Measurements from ENCODE around the gene CPSF6.
A peak's percentile ranks its signal among the peaks of the same experiment; 100 is the strongest.
"Not testable (repeated sequence)": the region's sequence is repeated elsewhere in the genome, so short reads cannot be mapped to it uniquely, and the experiment has no call there.

CPSF6 gene, protein sequence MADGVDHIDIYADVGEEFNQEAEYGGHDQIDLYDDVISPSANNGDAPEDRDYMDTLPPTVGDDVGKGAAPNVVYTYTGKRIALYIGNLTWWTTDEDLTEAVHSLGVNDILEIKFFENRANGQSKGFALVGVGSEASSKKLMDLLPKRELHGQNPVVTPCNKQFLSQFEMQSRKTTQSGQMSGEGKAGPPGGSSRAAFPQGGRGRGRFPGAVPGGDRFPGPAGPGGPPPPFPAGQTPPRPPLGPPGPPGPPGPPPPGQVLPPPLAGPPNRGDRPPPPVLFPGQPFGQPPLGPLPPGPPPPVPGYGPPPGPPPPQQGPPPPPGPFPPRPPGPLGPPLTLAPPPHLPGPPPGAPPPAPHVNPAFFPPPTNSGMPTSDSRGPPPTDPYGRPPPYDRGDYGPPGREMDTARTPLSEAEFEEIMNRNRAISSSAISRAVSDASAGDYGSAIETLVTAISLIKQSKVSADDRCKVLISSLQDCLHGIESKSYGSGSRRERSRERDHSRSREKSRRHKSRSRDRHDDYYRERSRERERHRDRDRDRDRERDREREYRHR

DNA sequence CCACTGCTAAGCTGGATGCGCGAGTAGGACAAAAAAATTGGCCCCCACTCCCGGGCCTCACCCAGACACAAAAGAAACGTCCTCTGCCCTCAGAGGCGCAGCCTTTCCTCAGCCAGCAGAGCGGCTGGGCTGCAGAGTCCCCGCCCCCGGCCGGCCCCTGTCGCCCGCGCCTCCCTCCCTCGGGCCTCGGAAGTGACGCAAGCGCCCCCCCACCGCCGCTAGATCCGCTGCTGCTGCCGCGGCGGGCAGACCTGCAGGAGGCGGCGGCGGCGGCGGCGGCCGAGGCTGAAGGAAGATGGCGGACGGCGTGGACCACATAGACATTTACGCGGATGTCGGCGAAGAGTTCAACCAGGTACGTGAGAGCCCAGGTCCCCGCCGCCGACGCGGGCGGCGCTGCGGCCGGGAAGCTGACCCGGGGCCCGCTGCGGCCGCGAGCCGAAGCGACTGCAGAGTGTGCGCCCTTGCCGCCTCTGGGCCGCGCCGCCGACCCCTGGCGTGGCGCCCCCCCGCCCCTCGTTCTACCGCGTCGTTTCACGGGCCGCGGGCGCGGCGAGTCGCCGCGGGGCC is at the start of gene CPSF6:
Gene CPSF6, plus strand, starts transcription at position 218 of the 570 bp plus-strand sequence. Its CDS starts 78 bp downstream, at position 296.
- peak; percentile 93 to 94 for DNase-seq (ENCODE audit: low read depth in 2 of 2)

DNA sequence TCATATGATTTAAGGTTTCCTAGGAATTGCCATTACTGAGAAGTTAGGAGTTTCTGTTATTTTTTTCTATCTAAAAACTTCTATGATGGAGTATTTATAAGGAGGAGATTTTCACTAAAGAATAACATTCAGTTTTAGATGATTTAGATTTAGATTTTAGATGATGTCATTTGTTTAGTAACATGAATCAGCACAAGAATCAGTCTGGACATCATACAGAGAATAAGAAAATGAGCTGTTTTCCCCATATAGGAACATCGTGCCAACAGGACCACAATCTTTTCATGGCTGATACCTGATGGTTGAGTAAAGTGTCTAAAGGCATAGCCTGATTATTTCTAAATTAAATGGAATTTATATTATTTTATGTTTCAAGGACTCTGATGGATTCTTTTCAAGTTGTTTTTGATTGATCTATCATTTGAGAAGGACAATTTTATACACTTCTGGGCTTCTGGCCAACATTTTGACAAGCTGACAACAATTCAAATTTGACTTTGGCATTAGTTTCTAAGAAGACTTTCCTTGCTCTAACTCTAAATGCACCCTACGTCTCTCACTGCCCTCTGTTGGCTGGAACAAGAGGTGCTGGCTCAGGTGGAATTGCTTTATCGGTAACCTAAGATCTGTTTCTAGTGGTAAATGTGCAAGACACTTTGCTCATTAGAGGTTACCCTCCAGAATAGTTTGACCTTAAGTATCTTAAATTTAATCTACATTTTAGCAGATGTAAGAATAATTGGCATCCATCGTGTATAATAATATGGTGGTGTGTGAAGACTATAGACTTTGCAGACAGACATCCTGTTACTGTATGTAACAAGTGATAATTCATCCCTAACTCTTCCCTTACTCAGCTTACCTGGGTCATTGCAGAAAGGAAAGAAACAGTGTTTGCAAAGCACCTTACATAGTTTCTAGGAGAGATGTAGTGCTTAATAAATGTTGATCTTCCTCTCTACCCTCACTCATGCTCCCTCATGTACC is 42.8 kb upstream of the CPSF6 start:
- no peak for DNase-seq (ENCODE audit: low read depth in 2 of 2)

DNA sequence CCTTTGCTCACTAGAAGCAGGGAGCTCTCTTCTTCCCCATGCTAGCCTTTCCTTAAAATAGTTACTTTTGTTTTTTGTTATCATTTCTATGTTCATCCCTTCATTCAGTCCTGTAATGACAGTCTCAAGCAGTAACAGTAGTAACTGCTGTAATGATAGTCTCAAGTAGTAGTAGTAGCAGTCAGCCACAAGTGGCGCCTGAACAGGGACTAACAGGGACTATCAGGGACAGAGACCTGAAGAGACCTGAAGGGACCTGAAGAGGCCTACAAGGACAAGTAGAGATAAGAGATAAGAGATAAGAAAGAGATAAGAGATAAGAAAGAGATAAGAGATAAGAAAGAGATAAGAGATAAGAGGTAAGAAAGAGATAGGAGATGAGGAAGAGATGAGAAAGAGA is 39.4 kb upstream of the CPSF6 start:
- not testable (repeated sequence) for DNase-seq (ENCODE audit: low read depth in 2 of 2)

DNA sequence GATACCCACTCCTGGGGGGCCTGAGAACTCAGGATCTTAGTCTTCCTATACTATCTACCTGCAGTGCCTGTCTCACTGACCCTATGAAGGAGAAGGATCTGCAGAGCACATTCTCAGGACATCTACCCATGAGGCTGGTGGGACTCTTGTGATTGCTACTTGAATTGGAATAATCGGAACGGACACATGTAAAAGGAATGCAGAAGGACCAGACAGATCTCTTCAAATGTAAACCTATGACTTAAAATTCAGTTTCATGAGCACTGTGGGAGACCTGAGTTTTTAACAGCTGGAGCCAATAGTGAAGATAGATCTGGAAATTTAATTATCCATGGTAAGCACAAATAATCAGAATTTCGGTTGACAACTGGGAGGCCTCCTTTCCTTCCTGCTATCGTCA is 35.2 kb upstream of the CPSF6 start:
- DNase-seq (ENCODE audit: low read depth in 2 of 2) = no peak

DNA sequence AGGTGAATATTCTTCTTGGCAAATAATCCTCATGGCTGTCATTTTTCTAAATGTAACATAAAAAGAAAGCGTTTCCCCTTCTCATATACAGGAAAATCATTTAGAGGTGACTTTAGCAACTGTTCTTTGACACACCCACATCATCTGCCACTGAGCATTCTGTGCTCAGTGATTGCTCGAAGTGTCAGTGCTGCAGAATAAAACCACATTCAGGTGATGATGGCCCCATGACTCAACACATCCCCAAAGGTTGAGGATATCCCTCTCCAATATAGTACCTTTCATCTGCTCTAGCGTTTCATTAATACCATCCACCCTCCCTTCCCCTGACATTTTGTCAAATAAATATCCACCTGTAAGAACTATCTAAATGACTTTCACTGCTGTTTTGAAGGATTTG is 28.7 kb upstream of the CPSF6 start:
- DNase-seq (ENCODE audit: low read depth in 2 of 2) = no peak

DNA sequence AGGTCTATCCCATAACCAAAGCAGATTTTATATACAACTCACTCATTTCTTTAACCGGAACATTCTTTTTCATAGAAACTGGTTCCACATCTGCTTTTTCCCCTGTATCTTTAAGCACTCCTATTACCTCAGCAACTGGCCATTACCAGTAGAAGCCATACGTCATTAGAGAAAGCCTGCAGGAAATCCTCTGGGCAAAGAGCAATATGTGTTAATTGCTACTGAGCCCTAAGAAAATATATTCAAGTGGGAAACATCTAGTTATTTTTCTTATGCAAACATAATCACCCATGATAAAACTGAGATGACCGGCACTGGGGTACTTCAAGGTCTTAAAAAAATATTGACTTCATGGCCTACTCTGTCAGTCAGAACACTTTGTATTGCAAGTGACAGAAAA is 28.2 kb upstream of the CPSF6 start:
- no peak for DNase-seq (ENCODE audit: low read depth in 2 of 2)

DNA sequence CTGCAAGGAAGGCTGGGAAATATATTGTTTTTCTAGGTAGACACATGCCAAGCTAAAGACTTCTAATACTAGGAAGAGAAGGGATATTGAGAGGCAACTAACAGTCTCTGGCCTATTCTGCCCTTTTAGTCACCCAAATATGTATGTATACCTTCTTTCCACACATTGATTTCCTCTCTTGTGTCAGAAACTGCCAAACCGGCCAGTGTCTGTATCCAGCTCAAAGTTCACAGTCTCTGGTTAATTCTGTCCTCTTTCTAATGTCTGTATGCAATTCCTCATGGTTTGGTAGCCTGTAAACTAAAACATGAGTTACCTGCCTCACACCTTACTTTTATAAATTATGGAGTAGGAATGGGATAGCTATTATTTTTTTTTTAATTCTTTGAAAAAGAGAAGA is 25.2 kb upstream of the CPSF6 start:
- DNase-seq (ENCODE audit: low read depth in 2 of 2) = no peak

DNA sequence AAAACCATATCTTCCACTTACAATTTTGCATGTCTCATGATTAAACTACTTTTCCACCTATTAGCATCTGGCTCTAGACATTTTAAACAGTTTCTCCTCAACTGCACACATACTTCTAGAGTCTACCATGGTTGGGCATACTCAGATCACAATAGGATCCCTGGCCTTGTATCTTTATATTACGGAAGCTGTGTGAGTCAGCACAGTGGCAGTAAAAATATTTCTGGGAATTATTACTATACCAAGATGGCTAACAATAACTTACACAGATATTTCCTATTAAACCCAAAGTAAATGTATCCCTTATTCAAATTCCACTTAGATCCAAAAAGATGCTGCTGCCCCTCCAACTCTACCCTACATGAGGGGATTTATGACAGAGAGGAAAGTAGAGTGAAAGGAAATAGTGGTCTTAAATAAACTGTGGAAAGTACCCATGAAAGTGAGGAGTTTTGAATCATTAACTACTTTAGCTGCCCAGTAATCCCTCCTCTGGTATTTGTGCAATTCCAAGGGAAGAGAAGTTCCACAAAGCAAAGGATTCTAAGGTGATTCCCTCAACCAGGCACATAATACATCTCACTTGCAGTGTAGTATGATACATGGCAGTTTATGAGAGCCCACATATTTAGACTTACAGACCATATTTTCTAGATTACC is 14.0 kb upstream of the CPSF6 start:
- no peak for DNase-seq (ENCODE audit: low read depth in 2 of 2)

DNA sequence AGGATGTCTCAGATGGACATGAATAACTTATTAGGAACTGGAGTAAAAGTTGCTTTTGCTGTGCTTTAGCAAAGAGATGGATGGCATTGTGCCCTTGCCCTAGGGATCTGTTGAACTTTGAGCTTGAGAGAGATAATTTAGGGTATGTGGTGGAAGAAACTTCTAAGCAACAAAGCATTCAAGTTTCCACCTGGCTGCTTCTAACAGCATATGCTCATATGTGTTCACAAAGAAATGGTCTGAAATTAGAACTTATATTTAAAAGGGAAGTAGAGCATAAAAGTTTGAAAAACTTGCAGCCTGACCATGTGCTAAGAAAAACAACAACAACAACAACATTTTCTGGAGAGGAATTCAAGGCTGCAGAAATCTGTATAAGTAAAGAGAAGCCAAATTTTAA is 7.9 kb upstream of the CPSF6 start:
- DNase-seq (ENCODE audit: low read depth in 2 of 2) = no peak

DNA sequence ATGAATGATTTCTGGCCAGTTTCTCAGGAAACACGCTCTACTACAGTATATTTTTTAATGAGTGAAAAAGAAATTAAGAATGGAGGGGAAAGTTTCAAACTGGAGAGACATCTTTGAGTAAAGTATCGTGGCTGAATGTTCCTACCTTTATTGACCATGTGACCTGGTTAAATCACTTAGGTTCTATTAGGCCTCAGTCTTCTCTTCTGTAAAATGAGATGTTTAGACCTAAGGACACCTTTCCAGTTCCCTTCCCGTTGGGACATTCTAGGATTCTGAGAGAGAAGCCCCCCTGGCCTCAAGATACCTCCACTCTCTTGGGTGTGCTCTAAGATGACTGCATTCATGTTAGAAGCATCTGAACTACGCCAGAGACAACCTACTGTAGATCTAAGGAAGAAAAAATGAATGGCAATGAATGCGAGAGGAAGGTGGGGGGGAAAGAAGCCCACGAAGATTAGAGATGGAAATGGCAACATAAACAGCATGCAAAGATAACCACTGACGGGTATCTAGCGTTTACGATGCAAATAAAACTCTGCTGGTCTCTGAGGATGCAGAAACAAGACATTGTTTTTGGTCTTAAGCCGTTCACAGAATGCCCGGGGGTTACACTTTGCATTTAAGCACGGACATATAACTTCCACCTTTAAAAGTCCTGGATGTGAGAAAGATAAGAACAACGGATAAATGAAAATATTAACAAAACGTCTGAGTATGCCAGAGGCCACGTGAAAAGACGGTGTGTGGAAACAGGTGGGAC is 599 bp upstream of the CPSF6 start:
- DNase-seq (ENCODE audit: low read depth in 2 of 2) = no peak

DNA sequence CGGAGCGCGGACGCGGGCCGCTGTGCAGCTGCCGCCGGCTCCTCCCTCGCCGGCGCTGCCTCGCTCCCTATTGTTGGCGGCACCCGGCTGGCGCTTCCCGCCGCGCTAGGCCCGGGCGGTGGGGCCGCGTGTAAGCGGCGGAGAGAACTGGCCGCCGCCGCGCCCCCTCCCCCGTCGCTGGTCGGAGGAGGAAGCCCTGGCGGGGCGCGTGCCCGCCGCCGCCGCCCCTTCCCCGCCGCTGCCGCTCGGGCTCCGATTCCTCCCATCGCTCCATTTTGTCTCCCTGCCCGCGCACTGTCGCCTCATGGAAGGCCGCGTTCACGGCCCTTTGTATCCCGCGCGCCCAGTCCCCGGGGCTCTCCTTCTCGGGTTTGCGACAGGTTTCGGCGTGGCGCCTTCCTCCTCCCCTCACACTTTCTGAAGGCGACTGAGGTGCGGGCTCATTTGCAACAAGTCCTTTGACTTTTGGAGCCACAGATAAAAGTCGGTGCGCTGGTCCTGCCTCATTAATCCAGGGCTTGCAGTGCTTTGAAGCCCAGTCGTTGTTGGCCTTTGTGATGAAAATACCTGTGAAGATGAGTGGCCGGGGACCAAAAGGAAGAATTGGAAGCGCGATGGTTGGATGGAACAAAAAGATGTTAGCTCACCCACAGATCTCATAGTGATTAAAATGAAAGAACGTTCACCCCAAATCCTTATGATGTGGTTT is 707 bp downstream of the CPSF6 start:
- DNase-seq (ENCODE audit: low read depth in 2 of 2) = peak in 1 of 2 donors; percentile 15

DNA sequence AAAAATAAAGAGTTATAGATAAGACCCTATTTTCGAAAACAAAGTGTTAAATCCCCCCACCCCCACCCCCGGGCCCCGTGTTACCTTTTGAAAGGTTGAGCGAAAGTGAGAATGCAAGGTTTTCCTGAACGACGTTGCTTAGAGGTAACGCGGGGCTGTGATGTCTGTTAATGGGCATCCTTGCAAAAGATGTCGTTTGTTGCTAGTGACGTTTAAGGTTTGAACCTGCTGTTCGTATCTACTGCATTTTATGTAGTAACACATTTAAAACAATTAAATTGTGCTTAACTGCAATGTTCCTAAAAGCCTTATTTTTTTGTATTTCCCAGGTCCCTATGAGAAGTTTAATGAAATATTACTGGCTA is 1.2 kb downstream of the CPSF6 start:
- DNase-seq (ENCODE audit: low read depth in 2 of 2) = peak in 1 of 2 donors; percentile 17

DNA sequence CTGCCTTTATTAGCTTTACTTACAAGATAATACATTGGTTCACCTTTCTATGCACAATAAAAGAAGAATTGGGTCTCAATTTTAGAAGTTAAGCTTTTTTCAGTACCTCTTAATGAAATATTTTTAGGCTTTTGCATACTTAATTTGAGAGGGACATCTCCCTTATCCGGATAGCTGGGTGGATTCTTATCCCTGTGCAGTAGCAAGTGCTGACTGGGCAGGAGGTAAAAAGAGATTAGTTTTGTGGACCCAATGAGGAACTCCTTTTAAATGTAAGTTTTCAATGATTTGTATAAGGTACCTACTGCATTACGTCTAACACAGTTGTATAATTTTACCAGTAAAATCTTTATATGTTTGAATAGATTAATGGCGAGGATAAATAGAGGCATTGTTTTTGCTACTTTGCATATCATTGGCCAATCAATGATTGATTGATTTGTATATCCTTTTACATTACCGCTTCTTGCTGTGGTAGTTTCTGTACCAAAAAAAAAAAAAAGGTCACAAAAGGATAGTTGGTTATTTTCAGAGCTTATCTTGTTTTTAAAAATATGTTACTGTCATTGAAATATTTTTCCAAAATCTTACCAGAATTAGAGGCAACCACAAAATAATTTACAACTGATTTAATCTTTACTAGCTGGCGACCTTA is 2.2 kb downstream of the CPSF6 start:
- DNase-seq (ENCODE audit: low read depth in 2 of 2) = no peak

DNA sequence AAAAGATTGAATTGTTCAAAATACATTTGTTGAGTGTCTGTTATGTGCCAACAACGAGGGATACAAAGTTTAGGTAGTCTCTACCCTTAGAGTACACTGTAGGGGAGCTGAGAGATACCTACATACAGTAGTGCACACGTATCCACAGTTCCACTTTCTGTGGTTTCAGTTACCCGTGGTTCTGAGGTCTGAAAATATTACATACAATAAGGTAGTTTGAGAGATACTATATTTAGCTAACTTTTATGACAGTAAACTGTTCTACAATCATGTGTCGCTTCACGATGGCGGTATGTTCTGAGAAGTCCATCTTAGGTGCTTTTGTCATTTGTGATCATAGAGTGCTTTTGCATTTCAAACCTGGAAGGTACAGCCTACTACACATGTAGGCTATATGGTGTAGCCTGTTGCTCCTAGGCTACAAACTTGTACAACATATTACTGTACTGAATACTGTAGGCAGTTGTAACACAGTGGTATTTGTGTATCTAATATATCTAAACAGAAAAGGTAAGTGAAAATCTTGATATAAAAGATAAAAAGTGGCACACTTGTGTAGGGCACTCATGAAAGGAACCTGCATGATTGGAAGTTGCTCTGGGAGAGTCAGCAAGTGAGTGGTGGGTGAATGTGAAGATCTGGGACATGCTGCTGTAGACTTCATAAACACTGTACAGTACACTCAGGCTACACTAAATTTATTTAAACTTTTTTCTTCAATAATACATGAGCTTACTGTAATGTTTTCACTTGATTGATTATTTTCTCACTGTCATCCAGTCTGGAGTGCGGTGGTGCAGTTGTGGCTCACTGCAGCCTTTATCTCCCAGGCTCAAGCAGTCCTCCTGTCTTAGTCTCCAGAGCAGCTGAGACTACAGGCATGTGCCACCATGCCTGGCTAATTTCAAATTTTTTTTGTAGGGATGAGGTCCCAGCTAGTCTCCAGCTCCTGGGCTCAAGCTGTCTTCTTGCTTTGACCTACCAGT is 4.0 kb downstream of the CPSF6 start:
- no peak for DNase-seq (ENCODE audit: low read depth in 2 of 2)

DNA sequence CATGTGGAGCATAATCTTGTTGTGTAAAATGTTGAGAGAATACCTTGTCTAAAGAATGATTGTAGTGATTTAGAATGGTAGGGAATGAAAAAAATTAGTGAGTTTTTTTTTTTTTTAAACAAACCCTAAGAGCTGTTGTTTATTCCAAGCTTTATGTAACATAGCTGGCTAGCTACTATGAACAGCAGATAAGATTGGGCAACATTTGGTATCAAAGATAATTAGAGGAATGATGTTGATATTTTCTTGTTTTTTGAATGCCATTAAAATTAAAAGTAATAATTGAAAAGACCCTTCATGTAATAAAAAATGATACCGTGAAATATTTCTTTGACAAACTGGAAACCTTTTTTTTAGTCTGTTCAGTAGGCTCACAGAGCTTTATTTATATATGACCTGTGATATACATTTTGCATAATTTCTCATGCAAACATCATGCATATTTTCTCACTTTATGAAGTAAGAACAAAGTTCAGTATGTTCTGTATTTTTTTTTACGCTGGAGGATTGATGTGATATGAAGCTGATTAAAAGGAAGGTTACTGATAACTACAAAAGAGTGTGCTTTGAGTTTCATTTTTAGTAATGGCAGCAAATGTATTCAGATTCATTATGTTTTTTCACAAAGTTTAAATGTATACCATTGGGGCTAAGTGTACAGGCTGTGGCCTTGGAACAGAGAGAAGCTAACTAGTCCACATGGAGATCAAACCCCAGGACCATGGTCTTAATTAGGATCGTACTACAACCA is 8.1 kb downstream of the CPSF6 start:
- no peak for DNase-seq (ENCODE audit: low read depth in 2 of 2)

DNA sequence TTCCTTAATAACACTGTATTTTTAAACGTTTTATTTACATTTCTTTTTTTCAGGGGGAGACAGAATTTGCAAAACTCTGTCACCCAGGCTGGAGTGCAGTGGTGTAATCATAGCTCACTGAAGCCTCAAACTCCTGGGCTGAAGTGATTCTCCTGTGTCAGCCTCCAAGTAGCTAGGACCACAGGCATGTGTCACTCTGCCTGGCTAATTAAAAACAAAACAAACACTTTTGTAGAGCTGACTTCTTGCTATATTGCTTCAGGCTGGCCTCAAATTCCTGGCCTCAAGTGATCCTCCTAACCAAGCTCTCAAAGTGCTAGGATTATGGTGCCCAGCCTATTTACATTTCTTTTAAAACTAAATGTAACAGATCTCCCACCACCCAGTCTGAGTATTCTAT is 12.7 kb downstream of the CPSF6 start:
- no peak for DNase-seq (ENCODE audit: low read depth in 2 of 2)

DNA sequence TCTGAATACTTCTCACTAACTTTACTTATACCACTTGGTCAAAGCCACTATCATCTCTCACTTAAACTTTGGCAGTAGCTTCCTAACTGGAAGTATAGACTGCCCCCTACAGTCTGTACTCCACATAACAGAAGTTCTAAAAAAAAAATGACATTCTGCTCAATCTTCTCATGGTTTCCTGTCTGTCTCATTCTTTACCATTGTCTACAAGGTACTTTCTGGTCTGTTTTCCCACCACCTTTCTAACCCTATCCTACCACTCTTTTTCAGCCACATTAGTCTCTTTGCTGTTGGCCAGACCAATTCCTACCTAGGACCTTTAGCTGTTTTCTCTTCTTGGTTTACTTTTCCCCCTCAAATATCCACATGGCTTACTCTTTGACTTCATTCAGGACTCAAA is 14.7 kb downstream of the CPSF6 start:
- DNase-seq (ENCODE audit: low read depth in 2 of 2) = no peak

DNA sequence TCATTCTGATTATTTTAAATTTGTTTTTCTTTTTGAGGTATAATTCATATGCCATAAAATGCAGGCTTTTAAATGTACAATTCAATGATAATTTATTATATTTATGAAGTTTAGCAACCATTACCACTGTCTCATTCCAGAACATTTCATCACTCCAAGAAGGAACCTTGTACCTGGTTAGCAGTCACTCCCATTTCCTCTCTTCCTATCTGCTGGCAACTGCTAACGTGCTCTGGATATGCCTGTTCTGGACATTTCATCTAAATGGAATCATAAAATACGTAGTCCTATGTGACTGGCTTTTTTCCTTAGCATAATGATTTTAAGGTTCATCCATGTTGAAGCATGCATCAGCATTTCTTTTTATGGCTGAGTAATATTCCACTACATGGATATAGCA is 15.5 kb downstream of the CPSF6 start:
- no peak for DNase-seq (ENCODE audit: low read depth in 2 of 2)
